Stimulated activated CD4-positive, alpha-beta T cell treated with anti-CD3 and anti-CD28 coated beads, Interleukin-15, amount 100 ng/mL, for 1 hour (primary cell): ENCODE results near the gene ACAT2.
"Not testable (repeated sequence)": the region's sequence is repeated elsewhere in the genome, so short reads cannot be mapped to it uniquely, and the experiment has no call there.

ENCODE experiments used
- DNase-seq, 2 donors: peaks; one replicate each; pipeline ENCODE4 v3.0.0-alpha.2; 2020; ENCODE audit warnings: low read depth in 1 of 2, low spot score in 1 of 2

Gene ACAT2

DNA sequence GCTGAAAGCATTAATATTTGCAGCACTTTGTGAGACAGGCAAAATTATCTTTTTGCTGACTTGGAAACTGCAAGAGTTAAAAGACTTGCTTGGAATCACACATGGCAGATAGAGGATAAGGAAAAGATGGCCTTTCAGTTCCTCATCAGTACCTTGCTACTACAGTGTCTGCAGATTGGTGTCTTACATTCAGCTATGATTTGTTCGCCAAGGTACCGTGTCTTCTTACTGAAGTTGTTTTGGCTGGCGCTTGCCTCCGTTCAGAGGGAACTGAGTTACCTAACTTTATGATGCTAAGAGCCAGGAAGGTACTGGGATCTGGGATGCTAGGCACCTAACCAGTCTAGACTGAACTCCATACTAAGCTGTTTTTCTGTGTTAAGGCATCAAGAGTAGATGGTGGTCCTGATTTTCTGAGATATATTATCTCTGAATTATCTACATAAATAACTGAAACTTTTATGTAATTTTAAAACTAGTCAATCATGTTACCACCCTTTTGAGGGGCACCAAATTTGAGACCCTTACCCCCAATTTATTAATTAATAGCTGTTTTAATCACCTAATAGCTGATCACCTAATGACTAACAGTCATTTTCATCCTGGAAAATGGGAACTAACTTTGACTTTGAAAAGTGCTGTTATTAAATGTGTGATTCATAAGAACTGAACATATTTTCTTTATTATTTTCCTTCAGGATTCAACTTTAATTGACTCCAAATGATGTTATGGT is 32.1 kb upstream of the ACAT2 start:
- DNase-seq, result no peak

DNA sequence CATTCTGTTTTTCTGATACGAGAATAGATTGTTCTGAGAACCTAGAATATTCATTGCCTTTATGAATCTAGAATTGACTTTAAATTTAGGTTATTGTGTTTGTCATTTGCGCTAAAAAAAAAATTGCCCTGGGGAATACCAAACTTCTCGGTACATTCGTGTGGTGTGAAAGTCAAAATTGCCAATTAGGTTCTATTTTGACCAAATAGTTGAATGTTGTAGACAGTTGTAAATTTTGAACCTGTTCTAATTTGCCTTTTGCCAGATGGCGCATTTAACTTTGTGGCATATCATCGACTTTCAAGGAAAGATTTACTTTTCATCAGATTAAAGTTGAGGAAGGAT is 31.5 kb upstream of the ACAT2 start:
- no peak for DNase-seq

DNA sequence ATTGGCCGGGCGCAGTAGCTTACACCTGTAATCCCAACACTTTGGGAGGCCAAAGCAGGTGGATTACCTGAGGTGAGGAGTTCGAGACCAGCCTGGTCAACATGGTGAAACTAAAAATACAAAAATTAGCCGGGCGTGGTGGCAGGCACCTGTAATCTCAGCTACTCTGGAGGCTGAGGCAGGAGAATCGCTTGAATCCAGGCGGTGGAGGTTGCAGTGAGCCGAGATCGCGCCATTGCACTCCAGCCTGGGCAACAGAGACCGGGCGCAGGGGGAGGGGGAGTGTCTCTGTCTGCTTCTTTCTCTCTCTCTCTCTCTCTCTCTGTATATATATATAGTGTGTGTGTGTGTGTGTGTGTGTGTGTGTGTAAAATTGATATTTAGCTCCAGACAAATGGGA is 29.3 kb upstream of the ACAT2 start:
- not testable (repeated sequence) for DNase-seq

DNA sequence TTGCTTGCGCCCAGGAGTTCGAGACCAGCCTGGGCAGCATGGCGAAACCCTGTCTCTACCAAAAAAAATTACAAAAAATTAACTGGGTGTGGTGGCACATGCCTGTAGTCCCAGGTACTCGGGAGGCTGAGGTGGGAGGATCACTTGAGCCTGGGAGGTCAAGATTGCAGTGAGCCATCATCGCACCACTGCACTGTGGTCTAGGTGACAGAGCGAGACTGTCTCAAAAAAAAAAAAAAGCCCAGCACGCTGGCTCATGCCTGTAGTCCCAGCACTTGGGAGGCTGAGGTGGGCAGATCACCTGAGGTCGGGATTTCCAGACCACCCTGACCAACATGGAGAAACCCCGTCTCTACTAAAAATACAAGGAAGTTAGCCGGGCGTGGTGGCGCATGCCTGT is 28.4 kb upstream of the ACAT2 start:
- DNase-seq, result not testable (repeated sequence)

DNA sequence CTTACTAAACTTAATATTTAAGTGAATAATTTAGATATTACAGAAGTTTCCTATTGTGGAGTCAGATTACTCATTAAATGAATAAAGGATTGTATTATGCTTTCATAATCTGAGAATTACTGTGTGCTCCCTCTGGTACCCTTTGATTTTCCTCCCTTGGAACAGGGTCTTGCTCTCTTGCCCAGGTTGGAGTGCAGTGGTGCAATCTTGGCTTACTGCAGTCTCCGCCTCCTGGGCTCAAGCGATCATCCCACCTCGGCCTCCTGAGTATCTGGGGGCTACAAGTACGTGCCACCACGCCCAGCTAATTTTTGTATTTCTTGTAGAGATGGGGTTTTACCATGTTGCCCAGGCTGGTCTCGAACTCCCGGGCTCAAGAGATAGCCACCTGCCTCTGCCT is 24.9 kb upstream of the ACAT2 start:
- DNase-seq, result no peak

DNA sequence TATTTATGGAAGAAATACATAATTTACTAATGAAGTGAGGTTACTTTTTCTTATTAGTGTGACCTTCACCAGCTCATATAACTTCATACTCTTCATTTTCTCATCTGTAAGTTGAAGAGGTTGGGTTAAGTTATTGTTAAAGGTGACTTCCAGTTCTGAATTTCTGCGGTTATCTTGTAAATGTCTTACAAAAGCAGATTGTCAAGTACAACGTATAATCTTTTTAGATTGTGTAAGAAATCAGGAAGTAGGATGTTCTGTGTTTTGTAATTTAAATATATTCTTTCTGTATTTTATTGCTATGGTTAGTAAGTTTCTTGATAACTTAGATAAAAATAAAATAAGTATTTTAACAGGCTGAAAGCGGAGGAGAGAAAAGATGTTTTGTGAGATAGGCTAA is 22.5 kb upstream of the ACAT2 start:
- no peak for DNase-seq

DNA sequence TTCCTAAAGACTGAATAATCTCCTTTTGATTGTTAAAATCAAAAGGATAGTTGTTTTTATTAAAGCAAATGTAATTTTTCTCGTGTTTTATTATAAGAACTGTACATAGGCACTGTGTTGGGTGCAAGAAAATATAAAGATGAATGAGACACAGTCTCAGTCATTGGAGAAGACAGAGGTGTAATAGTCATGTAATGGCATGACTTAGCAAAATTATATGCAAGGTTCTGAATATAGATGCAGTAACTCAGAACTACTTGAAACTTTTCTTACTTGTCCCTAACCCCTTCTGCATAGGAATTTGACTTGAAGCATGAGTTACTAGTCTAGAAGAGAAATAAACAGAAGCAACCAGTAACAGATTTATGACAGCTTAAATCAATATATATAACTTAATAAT is 19.7 kb upstream of the ACAT2 start:
- DNase-seq, result no peak

DNA sequence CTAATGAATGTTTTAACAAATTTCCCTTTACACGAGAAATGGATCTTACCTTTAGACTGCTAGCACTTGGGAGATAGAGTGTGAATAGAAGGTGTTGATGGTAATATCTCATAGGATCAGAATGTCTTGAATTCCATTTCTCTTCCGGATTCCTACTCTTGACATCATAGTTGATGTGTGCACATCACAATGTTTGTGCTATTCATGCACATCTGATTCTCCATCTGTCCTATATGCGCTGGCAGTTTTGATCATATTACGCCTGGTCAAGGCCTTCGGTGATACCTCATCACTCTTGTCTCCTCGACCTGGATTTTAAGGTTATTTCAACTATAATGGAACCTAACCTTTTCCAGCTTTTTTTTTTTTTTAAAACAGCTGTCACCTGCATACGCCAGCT is 16.8 kb upstream of the ACAT2 start:
- no peak for DNase-seq

DNA sequence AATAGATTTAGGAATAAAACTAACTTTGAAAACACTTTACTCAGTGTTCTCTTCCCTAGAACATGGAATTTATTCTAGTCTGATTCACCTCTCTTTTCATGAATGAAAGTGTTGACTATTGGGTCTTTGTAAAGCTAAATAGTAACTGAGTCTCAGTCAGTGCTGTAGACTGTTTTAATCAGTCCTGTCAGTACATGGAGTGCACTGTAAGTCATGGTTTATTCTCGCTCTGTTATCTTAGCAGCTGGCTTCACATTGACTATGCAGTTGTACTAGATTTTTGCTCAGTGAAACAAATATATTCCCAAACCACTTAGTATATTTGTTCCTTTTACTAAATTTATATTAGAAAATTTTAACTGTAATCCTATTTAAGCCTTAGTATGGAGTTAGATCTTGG is 15.1 kb upstream of the ACAT2 start:
- DNase-seq, result no peak

DNA sequence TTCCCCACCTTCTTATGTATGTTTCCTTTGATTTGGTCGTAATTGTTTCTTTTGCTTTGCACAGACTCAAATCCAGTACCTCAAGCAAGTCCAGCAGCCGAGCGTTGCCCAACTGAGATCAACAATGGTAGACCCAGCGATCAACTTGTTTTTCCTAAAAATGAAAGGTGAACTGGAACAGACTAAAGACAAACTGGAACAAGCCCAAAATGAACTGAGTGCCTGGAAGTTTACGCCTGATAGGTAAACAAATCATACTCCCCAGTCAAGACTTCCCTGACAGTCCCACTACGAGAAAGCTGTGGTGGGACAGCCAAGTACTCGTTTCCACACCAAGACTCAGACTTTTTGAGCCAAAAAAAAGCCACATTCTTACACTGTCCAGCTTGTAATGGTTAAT is 13.7 kb upstream of the ACAT2 start:
- not testable (repeated sequence) for DNase-seq

DNA sequence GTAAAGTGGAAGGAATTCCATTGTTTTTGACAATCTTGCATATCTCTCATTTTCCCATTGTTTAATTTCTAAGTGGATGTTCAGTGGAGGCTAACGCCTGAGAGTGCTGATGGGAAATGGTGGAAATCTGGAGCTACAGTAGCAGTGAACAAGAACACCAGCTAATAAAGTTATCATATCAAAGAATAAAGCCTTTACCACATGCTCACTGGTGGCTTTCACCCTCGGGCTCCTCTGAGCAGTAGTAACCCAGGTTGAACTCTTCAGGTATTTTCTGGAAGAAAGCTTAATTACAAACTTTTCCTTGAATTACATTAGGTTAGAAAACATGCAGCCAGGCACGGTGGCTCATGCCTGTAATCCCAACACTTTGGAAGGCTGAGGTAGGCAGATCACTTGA is 10.4 kb upstream of the ACAT2 start:
- no peak for DNase-seq

DNA sequence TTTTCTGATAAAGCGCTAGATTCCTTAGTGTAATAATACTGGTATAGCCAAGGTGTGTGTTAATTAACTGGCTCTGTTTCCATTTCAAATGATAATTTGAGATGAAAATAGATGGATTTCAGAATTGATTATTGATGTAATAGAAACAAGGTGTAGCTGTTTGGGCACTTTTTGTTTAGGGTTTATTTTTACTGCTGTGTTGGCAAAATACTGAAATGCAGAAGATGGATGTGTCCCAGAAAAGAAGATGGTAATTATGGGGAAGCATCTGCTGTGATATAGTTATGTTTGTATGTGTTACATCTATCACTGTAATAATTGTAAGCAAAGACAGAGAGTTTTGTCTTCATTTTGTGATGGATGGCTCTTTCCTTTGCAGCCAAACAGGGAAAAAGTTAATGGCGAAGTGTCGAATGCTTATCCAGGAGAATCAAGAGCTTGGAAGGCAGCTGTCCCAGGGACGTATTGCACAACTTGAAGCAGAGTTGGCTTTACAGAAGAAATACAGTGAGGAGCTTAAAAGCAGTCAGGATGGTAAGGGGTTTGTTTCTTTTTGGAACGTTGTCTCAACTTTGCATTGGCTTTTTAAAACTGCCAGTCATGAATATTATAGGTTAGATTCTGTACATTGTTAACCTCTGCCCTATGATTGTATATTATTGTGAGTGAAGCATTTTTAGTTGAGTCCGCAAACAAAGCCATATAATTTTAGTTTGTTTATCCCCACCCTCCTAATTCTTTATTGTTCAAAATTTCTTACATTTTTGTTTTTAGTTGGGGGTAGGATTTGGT is 8.6 kb upstream of the ACAT2 start:
- no peak for DNase-seq

DNA sequence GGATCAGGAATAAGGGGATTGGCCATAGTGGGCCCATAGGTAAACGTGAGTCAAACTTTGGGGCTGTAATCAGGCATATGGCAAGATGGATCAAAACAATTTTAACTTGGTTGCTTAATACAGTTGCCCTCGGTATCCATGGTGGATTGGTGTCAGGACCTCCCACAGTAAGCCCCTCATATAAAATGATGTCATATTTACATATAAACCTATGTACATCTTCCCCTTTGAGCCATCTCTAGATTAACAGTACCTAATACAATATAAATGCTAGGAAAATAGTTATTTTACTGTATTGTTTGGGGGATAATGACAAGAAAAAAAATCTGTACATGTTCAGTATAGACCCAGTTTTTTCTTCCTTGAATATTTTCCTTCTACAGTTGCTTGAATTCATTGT is 7.4 kb upstream of the ACAT2 start:
- no peak for DNase-seq

DNA sequence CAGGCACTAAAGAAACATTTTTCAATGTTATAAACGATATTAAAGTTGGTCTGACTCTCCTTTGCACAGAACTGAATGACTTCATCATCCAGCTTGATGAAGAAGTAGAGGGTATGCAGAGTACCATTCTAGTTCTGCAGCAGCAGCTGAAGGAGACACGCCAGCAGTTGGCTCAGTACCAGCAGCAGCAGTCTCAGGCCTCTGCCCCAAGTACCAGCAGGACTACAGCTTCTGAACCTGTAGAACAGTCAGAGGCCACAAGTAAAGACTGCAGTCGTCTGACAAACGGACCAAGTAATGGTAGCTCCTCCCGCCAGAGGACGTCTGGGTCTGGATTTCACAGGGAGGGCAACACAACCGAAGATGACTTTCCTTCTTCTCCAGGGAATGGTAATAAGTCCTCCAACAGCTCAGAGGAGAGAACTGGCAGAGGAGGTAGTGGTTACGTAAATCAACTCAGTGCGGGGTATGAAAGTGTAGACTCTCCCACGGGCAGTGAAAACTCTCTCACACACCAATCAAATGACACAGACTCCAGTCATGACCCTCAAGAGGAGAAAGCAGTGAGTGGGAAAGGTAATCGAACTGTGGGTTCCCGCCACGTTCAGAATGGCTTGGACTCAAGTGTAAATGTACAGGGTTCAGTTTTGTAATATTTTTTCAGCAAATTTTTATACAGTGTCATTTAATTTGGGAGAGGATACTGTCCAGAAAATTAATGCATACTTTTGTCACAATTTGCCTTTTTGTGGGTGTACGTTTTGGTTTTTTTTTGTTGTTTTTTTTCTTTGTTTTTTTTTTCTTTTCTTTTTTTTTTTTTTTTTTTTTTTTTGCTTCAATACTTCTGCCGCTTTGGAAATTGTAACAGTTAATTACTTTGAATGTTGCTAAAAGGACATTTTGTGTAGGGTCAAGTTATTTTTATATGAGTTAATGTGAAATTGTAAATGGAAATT is 6.6 kb upstream of the ACAT2 start:
- no peak for DNase-seq

DNA sequence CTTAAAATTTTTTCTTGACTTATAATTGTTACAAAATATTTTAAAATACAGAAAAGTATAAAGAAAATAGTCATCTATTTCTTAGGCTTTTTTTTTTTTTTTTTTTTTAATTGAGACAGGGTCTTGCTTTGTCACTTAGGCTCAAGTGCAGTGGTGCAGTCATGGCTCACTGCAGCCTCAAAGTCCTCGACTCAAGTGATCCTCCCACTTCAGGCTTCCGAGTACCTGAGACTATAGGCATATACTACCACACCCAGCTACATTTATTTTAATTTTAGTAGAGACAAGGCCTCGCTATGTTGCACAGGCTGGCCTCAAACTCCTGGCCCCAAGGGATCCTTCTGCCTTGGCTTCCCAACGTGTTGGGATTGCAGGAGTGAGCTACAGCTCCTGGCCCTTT is 5.3 kb upstream of the ACAT2 start:
- no peak for DNase-seq

DNA sequence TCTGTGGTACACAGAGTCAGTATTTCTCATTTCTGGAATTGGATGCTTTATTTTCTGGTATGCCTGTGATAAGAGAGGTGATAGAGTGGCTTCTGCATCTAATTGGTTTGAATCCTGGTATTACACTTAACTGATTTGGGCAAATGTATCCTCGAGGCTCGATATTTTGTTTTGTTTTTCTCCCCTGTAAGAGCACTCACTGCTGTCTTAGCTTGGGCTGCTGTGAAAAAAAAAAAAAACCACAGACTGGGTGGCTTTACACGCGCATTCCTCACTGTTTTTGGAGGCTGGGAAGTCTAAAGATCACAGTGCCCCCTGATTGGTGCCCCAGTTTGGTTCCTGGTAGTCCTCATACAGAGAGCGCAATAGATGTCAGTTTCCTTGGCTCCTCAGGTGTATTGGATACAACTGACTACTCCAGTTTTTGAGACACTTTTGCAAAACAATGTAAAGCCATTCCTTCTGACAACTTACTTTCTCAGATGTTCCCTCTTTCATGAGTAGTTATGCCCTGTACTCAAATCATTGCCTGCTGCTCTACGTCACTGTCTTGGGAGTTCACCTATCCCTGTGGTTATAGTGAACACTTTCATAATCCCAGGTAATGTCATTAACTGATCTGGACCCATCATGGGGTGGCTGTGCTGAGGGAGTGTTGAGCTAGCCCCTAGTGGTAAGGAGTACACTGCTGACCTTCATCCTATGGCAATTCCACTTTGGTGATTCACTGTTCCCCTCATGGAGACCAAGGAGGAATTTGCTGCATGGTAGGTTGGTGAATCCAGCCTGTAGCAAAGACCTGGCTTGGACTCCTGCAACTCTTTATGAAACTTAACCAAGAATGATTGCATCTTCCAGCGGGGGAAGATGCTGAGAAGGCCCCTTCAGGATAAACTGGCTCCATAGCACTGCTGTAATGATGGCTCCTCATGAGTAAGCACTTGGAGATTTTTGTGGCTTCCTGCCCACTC is 3.5 kb upstream of the ACAT2 start:
- no peak for DNase-seq

DNA sequence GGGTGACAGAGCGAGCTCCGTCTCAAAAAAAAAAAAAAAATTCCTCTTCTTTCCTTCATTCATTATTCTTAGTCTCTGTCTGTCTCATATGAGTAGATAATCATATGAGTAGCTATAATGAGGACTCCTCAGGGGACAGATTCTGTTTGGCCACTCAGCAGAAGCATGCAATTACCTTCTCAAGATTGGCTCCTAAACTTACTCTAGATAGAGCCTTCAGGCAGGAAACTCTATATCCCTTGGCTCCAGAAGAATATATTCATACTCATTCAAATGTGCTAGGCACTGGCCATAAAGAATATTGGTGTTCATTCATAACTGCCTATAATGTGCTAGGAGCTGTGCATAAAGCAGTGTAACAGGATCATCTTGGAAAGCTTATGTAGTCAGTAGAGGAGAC is 2.2 kb upstream of the ACAT2 start:
- DNase-seq, result no peak

DNA sequence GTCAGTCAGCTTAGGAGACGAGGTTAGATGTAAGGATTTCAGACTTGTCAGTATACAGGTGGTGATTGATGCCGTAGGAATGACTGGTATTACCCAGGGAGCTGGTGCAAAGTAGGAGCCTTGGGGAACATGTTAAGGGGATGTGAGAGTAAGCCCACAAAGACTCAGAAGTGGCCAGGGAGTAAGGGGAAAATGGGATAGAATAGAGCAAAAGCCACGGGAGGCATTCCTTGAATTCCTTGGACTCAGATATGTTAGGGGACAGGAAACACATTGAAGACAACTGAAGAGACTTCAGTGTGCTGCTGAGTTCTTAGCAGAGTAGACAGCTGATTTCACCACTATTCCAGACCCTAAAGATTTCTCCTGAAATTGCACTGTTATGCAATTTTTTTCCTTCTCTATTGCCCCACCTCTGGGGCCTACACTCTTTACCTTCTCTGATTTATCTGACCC is 1.2 kb upstream of the ACAT2 start:
- DNase-seq, result no peak

DNA sequence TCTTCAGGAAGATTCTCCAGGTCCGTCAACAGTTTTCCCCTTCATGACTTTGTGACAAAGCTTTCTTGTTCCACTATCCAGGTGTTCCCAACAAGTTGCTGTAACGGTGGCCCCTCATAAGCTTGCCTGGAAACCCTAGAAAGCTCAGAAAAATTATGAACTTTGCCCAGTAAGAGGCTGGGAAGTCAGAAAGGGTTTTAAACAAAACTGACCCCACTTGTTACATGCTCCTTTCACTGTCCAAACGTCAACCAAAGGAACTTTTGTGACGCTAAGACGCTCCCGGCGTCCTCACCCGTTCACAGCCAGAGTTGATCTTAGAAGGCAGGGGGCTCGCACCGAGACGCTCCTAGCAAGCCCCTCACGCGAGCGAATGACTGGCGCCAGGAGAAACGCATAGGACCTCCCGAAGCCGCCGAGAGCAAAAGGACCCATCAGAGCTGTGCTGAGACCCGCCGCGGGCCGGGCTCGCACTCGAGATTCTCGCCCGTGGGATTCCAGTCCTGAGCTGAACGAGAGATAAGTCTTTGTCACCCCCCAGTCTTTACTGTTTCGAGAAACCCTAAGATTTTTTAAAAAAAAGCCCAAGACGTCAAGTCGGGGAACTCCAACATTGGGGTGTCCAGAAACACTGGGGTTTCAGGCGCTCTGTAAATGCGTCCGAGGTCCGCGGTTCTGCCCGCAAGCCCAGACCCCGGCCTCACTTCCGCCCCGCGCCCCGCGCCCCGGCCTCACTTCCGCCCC is 544 bp upstream of the ACAT2 start:
- peak in 1 of 2 donors; percentile 8 for DNase-seq
